Caco-2 (cell line): ENCODE results near the gene SAMD4A. TPM values are rescaled to one million over a fixed set of nuclear protein-coding genes. Genes with fewer than 3 reads are reported as not detected.

ENCODE experiments used
- BruUV-seq: library from RNA; stranded (reverse); fragments of 400-500 nt; replicated peaks from 2 replicates; lab custom pipeline; 2021; lab: Mats Ljungman, UMichigan
- CTCF ChIA-PET: fragments of 300-600 bp; sonication (Branson Sonifier 250); formaldehyde crosslinking; loops from one replicate; lab custom pipeline; 2022; ENCODE audit warnings: antibody characterized with exemption; lab: Charles Lee
- POLR2A ChIA-PET: fragments of 300-600 bp; sonication (Branson Sonifier 250); formaldehyde crosslinking; loops from one replicate; lab custom pipeline; 2022; ENCODE audit warnings: antibody characterized with exemption; lab: Charles Lee
- DNase-seq, 2 experiments: peaks; one replicate each; pipeline versions ENCODE4 v3.0.0 to v3.0.0-alpha.2; 2020 to 2022
- H3K27me3 ChIP-seq: replicated peaks from 2 replicates; pipeline ENCODE4 v1.6.0; 2011; ENCODE audit warnings: low read length; ENCODE audit not compliant: control insufficient read depth, insufficient read depth
- H3K36me3 ChIP-seq: 2 replicates; pipeline ENCODE4 v1.5.1; 2011; ENCODE audit warnings: low read length; ENCODE audit not compliant: control insufficient read depth, insufficient read depth
- H3K4me1 ChIP-seq: fragments of 250-450 bp; sonication (Bioruptor Pico); 2 replicates; pipeline ENCODE4 v1.5.1; 2020; ENCODE audit warnings: mild to moderate bottlenecking
- H3K4me3 ChIP-seq: 2 replicates; pipeline ENCODE4 v1.5.1; 2011; ENCODE audit warnings: low read depth, mild to moderate bottlenecking, control low read depth, low read length
- H3K9me3 ChIP-seq: fragments of 250-450 bp; sonication (Bioruptor Pico); 2 replicates; pipeline ENCODE4 v1.5.1; 2020; ENCODE audit warnings: mild to moderate bottlenecking, moderate library complexity
- H3K27ac Mint-ChIP-seq: one replicate; pipeline ENCODE4 v1.8.0; 2022; ENCODE audit warnings: mixed read lengths; ENCODE audit not compliant: unreplicated experiment
- H3K27me3 Mint-ChIP-seq: one replicate; pipeline ENCODE4 v1.8.0; 2022; ENCODE audit warnings: mixed read lengths; ENCODE audit not compliant: insufficient read depth, unreplicated experiment
- H3K36me3 Mint-ChIP-seq: one replicate; pipeline ENCODE4 v1.8.0; 2022; ENCODE audit warnings: mild to moderate bottlenecking, mixed read lengths; ENCODE audit not compliant: insufficient read depth, unreplicated experiment
- H3K4me1 Mint-ChIP-seq: one replicate; pipeline ENCODE4 v1.8.0; 2022; ENCODE audit warnings: low read depth, mixed read lengths; ENCODE audit not compliant: unreplicated experiment
- H3K4me3 Mint-ChIP-seq: one replicate; pipeline ENCODE4 v1.8.0; 2022; ENCODE audit warnings: mild to moderate bottlenecking, moderate library complexity, mixed read lengths; ENCODE audit not compliant: unreplicated experiment
- H3K9me3 Mint-ChIP-seq: one replicate; pipeline ENCODE4 v1.8.0; 2022; ENCODE audit warnings: mixed read lengths; ENCODE audit not compliant: unreplicated experiment
- intact Hi-C: fragments of 100-400 bp; cut with micrococcal nuclease; formaldehyde crosslinking; loops from one replicate; pipeline ENCODE4 v1.10.0; 2022; ENCODE audit not compliant: unreplicated experiment
- total RNA-seq: library from RNA; stranded (reverse); gene quantifications from 2 replicates; pipeline ENCODE4 v1.2.3, GENCODE V29; 2022
- TF ChIP-seq, protein P1 (sequence below), 2 experiments: fragments of 200-600 bp in 1 of 2; IDR thresholded peaks; 1 replicate in 1 of 2; 2 replicates in 1 of 2; pipeline versions ENCODE4 v1.5.1 to v1.8.0; 2011 to 2022; ENCODE audit warnings: antibody characterized with exemption in 1 of 2, control low read depth in 1 of 2, inconsistent platforms in 1 of 2, low read depth in 1 of 2, low read length in 1 of 2, mild to moderate bottlenecking in 1 of 2, moderate library complexity in 1 of 2; ENCODE audit not compliant: insufficient read depth in 1 of 2, severe bottlenecking in 1 of 2, unreplicated experiment in 1 of 2

The SAMD4A gene
- total RNA-seq, 1 experiment from 2014 or later: 60.8 TPM

DNA sequence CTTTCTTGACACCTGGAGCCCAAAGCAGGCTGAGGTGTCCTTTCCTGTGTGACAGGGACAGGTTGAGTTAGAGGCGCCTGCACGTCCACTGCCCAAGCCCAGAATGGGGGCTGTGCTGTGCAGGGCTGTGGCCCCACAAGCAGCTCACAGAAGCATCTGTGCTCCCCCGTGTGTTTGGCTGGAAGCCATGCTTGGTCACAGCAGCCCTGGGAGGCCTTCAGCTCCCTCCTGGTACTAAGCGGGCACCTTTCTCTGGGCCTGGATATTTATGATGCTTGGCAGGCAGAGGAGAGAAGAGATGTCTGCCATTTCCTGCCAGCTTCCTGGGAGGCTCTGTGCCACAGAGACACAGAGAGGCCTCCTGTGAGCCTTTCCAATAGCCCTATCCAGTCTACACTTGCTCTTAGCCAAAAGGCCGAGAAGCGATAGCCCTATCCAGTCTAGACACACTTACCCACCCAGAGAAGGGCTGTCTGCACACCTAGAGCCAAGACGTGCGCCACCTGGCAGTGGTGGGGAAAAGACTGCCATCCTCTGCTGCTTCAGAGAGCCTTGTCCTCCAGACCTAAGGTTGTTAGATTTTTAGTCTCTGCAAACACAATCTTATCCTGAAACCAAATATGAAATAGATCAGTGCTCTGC is 218.3 kb downstream of the SAMD4A start:
- Histone ChIP-seq H3K27me3 (no peaks in the 10 kb centered on the region), H3K4me3 (no peak overlapping the region), H3K4me1 (no peaks in the 10 kb centered on the region), H3K36me3 (no peaks in the 10 kb centered on the region; the same call in 1 of the 2 replicates), H3K9me3 (no peaks in the 10 kb centered on the region)
- intact Hi-C loops: no loop called here
- no peak overlapping the region for H3K27ac Mint-ChIP-seq
- ChIA-PET CTCF (interaction anchor here (0.5 kb wide), 1 partner anchor 221 kb away, joined by 3 read pairs; no protein-coding TSS in a partner anchor), POLR2A (no interaction called here)
- H3K36me3 Mint-ChIP-seq: peaks cover 92% of the 10 kb centered on the region
- peak in 1 of 2 experiments; percentile 22 for DNase-seq
- no peaks in the 10 kb centered on the region for H3K4me1 Mint-ChIP-seq
- TF ChIP-seq, protein P1, sequence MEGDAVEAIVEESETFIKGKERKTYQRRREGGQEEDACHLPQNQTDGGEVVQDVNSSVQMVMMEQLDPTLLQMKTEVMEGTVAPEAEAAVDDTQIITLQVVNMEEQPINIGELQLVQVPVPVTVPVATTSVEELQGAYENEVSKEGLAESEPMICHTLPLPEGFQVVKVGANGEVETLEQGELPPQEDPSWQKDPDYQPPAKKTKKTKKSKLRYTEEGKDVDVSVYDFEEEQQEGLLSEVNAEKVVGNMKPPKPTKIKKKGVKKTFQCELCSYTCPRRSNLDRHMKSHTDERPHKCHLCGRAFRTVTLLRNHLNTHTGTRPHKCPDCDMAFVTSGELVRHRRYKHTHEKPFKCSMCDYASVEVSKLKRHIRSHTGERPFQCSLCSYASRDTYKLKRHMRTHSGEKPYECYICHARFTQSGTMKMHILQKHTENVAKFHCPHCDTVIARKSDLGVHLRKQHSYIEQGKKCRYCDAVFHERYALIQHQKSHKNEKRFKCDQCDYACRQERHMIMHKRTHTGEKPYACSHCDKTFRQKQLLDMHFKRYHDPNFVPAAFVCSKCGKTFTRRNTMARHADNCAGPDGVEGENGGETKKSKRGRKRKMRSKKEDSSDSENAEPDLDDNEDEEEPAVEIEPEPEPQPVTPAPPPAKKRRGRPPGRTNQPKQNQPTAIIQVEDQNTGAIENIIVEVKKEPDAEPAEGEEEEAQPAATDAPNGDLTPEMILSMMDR (IDR thresholded peaks at IDR 0.05; ENCODE audit: insufficient read depth in 1 of 2, low read depth in 1 of 2, low read length in 1 of 2, severe bottlenecking in 1 of 2, unreplicated experiment in 1 of 2): no peak
- no TSS peak for BruUV-seq
- no peak overlapping the region for H3K4me3 Mint-ChIP-seq
- H3K27me3 Mint-ChIP-seq: no peaks in the 10 kb centered on the region
- H3K9me3 Mint-ChIP-seq: no peaks in the 10 kb centered on the region

DNA sequence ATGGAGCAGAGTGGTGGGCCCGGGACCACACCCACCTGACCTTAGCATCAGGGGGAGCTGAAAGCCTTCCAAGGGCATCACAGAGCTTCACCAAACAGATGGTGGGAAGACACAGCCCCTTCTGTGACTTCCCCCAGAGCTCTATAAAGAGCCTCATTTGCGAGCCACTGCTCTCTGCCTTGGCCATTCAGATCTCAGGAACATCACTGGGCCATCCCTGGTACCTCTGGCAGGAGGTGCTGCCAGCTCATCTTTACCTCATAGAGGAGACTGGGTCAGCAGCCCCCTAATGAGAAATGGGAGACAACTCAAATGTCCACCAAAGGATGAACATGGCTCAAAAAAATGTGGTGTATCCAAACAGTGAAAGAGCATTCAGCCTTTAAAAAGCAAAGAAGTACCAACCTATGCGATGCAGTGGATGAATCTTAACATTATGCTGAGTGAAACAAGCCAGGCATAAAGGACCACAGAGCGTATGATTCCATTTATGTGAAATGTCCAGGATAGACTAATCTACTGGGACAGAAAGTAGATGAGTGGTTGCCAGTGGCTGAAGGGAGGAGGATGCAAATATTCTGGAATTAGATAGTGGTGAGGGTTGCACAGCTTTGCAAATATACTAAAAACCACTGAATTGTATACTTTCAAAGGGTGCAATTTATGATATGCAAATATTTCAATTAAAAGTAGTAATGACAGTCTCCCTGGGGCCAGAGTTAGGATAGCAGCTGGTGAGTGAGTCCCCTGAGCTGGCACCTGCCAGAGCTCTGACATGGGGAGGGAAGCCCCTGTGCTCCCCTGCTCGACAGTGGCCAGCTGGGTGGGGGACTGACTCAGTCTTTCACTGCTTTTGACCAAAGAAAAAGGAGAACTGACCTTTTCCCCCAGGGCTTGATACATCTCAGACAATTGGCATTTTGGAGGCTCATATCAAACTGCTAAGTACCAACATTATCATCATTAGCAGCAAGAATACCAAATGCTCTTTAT is 219.1 kb downstream of the SAMD4A start:
- H3K9me3 Mint-ChIP-seq: no peaks in the 10 kb centered on the region
- H3K27ac Mint-ChIP-seq: no peak overlapping the region
- no peaks in the 10 kb centered on the region; the same call in 1 of the 2 replicates for H3K36me3 ChIP-seq

More for the DNA sequence above, 219.1 kb downstream of the SAMD4A start:
- DNase-seq: no peak
- POLR2A ChIA-PET: no interaction called here
- Histone ChIP-seq H3K4me3 (no peak overlapping the region), H3K27me3 (no peaks in the 10 kb centered on the region), H3K9me3 (no peaks in the 10 kb centered on the region), H3K4me1 (no peaks in the 10 kb centered on the region)
- peaks cover 92% of the 10 kb centered on the region for H3K36me3 Mint-ChIP-seq
- H3K4me3 Mint-ChIP-seq: no peak overlapping the region
- CTCF ChIA-PET: interaction anchor here (0.6 kb wide), 1 partner anchor 11 kb away, joined by 6 read pairs; no protein-coding TSS in a partner anchor
- no peaks in the 10 kb centered on the region for H3K4me1 Mint-ChIP-seq
- intact Hi-C loops: no loop called here
- BruUV-seq: no TSS peak
- H3K27me3 Mint-ChIP-seq: no peaks in the 10 kb centered on the region
- TF ChIP-seq, protein P1 (IDR thresholded peaks at IDR 0.05; ENCODE audit: insufficient read depth in 1 of 2, low read depth in 1 of 2, low read length in 1 of 2, severe bottlenecking in 1 of 2, unreplicated experiment in 1 of 2): no peak
